Endometrial microvascular endothelial cells (primary cell): ENCODE results near the gene ZBTB24. TPM values are rescaled to one million over a fixed set of nuclear protein-coding genes. Genes with fewer than 3 reads are reported as not detected.
"Not testable (repeated sequence)": the region's sequence is repeated elsewhere in the genome, so short reads cannot be mapped to it uniquely, and the experiment has no call there.

Experiments
- in situ Hi-C: cut with HindIII; loops from 2 replicates; pipeline ENCODE4 v1.10.0; 2017; ENCODE audit warnings: low sequenced_read_pairs, low pct_unique_long_range_greater_than_20kb; ENCODE audit errors: inconsistent ontology term
- total RNA-seq: library from RNA; depleted of rRNA; stranded (reverse); fragments of >200 nt; gene quantifications from one replicate; pipeline ENCODE4 v1.2.3, GENCODE V29; 2015; ENCODE audit errors: inconsistent ontology term

ZBTB24 gene
- total RNA-seq: 4.5 TPM

DNA sequence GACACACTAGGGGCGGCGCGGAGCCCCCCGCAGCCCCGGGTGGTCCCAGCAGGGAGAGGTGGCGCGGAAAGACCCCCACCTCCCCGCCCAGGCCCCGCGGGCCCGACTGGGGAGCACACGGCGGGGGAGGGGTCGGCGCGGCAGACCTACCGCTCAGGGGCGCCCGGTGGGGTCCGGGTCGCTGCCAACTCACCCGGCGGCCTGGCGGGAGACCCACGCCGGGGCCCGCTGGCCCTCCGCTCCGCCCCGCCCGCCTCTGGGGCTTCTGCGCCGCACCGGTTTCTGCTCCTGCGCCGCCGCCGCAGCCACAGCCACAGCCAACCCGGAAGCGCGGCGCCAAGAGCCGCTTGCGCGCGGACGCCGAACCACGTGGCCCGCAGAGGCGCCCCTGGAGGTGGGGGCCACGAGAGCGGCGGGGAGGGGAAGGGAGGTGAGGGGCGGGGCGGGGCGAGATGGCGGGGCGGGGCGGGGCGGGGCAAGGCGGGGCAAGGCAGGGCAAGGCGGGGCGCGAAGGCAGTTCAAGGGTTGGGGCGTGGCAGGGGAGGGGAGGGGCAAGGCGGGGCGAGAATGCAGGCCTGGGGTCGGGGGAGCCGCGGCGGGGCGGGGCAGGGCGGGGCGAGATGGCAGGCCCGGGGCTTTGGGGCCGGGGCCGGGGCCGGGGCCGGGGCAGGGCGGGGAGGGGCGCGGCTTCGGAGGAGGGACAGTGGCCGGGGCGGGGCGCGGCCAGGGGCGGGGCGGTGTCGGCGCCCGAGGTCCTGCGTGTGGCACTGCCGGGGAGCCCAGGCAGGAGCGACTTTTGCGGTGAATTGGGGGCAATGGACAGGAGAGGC is at the start of gene ZBTB24:
Gene ZBTB24, minus strand, starts transcription at position 315 of the 830 bp plus-strand sequence. CDS start 1,193 bp downstream, outside the sequence.
- in situ Hi-C loops: no loop called here

GRCh38 chr6:109531446-109531845 is 48.4 kb upstream of the ZBTB24 start:
- in situ Hi-C loops: no loop called here

- in situ Hi-C loops: no loop called here
Observed at GRCh38 chr6:109527989-109528388, 45.0 kb upstream of the ZBTB24 start.

- in situ Hi-C loops: no loop called here
Observed at GRCh38 chr6:109526905-109527628, 44.0 kb upstream of the ZBTB24 start.

DNA sequence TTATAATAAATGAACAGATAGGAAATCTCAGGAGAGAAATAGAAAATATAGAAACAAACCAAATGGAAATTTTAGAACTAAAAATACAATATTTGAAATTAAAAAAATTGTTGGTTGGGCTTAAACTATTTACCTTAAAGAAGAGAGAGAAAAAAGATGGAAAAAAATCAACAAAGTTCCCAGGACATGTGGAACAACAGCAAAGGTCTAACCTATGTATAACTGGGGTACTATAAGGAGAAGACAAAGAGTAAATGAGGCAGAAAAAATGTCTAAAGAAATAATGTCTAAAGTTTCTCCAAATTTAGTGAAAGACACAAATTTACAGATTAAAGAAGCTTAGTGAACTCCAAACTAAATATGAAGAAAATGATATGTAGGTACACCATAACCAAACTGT is 41.1 kb upstream of the ZBTB24 start:
- in situ Hi-C loops: no loop called here

GRCh38 chr6:109523478-109523877 is 40.5 kb upstream of the ZBTB24 start:
- in situ Hi-C loops: no loop called here

GRCh38 chr6:109521080-109521479 is 38.1 kb upstream of the ZBTB24 start:
- in situ Hi-C loops: no loop called here

DNA sequence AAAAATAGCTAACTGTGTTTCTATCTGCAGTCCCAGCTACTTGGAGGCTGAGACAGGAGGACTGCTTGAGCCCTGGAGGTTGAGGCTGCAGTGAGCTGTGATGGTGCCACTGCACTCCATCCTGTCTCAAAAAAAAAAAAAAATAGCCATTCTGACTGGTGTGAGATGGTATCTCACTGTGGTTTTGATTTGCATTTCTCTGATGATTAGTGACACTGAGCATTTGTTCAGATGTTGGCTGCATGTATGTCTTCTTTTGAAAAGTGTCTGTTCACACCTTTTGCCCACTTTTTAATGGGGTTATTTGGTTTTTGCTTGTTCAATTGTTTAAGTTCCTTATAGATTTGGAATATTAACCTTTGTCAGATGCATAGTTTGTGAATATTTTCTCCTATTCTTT is 36.6 kb upstream of the ZBTB24 start:
- in situ Hi-C loops: not testable (repeated sequence)

GRCh38 chr6:109516929-109517328 is 33.9 kb upstream of the ZBTB24 start:
- in situ Hi-C loops: no loop called here

GRCh38 chr6:109515781-109516409 is 32.9 kb upstream of the ZBTB24 start:
- in situ Hi-C loops: no loop called here

DNA sequence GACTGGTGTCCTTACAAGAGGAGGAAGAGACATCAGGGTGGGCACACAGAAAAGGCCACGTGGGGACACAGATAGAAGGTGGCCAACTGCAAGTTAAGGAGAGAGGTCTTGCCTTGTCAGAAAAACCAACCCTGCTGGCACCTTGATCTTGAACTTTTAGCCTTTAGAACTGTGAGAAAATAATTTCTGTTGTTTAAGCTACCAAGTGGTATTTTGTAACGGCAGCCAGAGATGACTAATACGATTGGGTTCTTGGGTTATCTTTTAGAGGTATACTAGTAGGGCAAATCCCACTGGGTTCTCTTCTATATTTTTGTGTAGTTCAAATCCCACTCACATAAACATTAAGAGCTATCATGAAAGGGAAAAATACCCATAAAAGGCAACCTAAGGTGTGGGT is 31.9 kb upstream of the ZBTB24 start:
- in situ Hi-C loops: no loop called here

DNA sequence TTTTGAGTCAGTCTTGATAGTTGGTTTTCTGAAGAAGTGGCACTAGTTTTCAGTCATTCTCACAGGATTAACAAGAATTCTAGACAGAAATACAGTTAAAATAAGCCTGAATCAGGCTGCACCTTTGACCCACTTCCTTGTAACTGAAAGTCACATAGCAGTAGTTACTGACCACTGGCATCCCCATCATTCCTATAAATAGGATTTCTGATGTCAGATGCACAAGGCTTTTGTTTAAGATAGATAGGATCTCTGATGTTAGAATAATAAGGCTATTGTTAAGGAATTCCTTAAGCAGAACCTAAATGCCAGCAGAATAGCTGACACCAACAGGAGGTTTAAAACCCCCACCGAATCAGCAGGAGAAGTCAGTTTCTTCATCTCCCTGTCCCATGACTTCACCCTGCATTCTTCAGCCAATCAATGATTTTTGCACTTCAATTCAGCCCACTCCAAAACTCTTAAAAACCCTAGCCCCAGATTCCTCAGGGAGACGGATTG is 30.6 kb upstream of the ZBTB24 start:
- in situ Hi-C loops: no loop called here

DNA sequence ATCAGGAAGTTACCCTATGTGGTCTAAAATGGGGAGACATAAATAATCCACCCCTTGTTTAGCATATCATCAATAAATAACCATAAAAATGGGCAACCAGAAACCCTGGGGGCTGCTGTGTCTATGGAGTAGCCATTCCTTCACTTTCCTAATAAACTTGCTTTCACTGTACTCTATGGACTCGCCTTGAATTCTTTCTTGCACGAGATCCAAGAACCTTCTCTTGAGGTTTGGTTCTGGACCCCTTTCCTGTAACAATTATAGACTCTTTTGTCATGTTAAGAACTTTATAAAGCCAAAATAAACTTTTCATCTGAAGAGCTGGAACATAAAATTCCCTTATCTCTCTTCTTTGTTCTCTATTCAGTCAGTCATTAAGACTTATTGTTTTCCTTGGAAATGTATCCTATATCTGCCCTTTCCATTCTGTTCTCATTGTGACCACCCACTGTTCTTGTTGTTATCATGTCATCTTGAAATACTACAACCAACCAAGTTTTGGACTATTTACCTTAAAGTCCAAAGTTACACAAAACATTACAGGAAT is 29.3 kb upstream of the ZBTB24 start:
- in situ Hi-C loops: no loop called here

- in situ Hi-C loops: no loop called here
Observed at GRCh38 chr6:109511832-109512231, 28.8 kb upstream of the ZBTB24 start.

DNA sequence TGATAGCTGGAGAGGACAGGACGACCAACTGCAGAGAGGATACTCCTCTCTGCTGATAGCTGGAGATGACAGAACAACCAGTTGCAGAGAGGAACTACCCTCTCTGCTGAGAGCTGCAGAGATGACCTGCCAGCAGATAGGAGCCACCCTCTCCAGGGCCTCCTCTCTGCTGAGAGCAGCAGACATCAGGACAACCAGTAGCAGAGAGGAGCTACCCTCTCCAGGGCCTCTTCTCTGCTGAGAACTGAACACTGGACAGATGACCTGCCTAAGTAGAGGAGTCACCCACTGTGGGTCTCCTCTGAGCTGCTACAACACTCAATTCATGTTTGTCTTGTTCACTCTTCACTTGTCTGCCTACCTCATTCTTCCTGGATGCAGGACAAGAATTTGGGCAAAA is 27.3 kb upstream of the ZBTB24 start:
- in situ Hi-C loops: no loop called here

DNA sequence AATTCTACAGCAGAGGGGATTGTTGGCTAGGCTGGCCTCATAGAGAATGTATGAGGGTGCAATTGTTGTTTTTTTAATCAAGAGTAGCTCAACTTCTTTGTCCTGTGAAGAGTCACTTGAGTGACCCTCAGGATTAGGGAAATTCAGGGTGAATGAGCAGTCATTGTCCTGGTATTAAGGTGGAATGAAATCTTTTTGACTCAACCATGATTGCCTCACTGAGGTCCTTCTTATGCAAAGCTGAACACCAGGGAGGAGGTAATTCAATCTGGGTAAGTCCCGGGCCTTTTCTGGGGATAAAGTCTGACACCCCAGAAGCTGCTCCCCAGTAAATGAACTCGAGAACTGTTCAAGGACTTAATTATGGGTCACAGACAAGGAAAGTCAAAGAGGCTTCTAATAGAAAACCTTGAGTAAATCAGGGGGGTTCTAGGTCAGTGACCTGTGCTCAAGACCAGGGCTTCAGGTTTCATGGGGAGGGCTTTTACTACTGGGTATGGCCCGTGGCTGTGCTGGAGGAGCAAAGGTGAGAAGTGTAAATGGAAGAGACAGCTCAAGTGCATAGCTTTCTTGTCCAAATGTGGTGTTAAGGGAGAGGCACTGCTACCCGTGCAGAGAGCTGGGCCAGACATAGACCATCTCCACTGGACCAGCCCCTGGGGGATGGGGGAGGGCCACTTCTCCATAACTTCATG is 25.3 kb upstream of the ZBTB24 start:
- in situ Hi-C loops: no loop called here

- in situ Hi-C loops: no loop called here
Observed at GRCh38 chr6:109507490-109508072, 24.6 kb upstream of the ZBTB24 start.

GRCh38 chr6:109506841-109507240 is 23.8 kb upstream of the ZBTB24 start:
- in situ Hi-C loops: no loop called here
